WI38 (cell line): Measurements from ENCODE around the gene RAB30.
"Not testable (repeated sequence)": the region's sequence is repeated elsewhere in the genome, so short reads cannot be mapped to it uniquely, and the experiment has no call there.

Experiments
- H3K4me3 ChIP-seq: 2 replicates; pipeline ENCODE4 v1.5.1; 2011; ENCODE audit warnings: low read depth, mild to moderate bottlenecking, control low read depth, low read length
- CTCF ChIP-seq: IDR thresholded peaks from 2 replicates; pipeline ENCODE4 v1.5.1; 2012; ENCODE audit warnings: low read depth, mild to moderate bottlenecking, control low read depth, low read length

Gene RAB30

GRCh38 chr11:82944198-82944597 is 127.5 kb downstream of the RAB30 start:
- H3K4me3 ChIP-seq: no peak overlapping the region
- no peak for TF ChIP-seq CTCF

- not testable (repeated sequence) for H3K4me3 ChIP-seq
Measured at GRCh38 chr11:82943430-82943829, 128.3 kb downstream of the RAB30 start.

- no peak for TF ChIP-seq CTCF
- no peak overlapping the region for H3K4me3 ChIP-seq
Measured at GRCh38 chr11:82942376-82942775, 129.3 kb downstream of the RAB30 start.

GRCh38 chr11:82939456-82939855 is 132.2 kb downstream of the RAB30 start:
- no peak for TF ChIP-seq CTCF
- H3K4me3 ChIP-seq: no peak overlapping the region

GRCh38 chr11:82937554-82937953 is 134.1 kb downstream of the RAB30 start:
- no peak overlapping the region for H3K4me3 ChIP-seq
- no peak for TF ChIP-seq CTCF

GRCh38 chr11:82936261-82936660 is 135.4 kb downstream of the RAB30 start:
- no peak overlapping the region for H3K4me3 ChIP-seq
- TF ChIP-seq CTCF: no peak

- TF ChIP-seq CTCF: no peak
- H3K4me3 ChIP-seq: no peak overlapping the region
Measured at GRCh38 chr11:82932564-82932963, 139.1 kb downstream of the RAB30 start.

GRCh38 chr11:82930734-82931133 is 141.0 kb downstream of the RAB30 start:
- H3K4me3 ChIP-seq: no peak overlapping the region
- TF ChIP-seq CTCF: no peak
